KMS-11 (cell line): ENCODE measurements around the gene KLHDC7B.

Experiments
- H2AFZ ChIP-seq: fragments of 200-600 bp; sonication (generic); 2 replicates; pipeline ENCODE4 v1.6.1; 2016; ENCODE audit warnings: antibody characterized with exemption, mixed run types, low read depth
- H3K27ac ChIP-seq: fragments of 200-600 bp; sonication (generic); 2 replicates; pipeline ENCODE4 v1.6.1; 2016; ENCODE audit warnings: mild to moderate bottlenecking, mixed run types
- H3K27me3 ChIP-seq: fragments of 200-600 bp; sonication (generic); 2 replicates; pipeline ENCODE4 v1.6.1; 2017; ENCODE audit warnings: mild to moderate bottlenecking, low read depth, mixed run types, moderate library complexity; ENCODE audit not compliant: insufficient read depth
- H3K36me3 ChIP-seq: fragments of 200-600 bp; sonication (generic); 2 replicates; pipeline ENCODE4 v1.6.1; 2017; ENCODE audit warnings: mild to moderate bottlenecking, mixed run types; ENCODE audit not compliant: insufficient read depth
- H3K4me1 ChIP-seq: fragments of 200-600 bp; sonication (generic); 2 replicates; pipeline ENCODE4 v1.6.1; 2016; ENCODE audit warnings: mild to moderate bottlenecking, low read depth, mixed run types; ENCODE audit not compliant: poor library complexity, severe bottlenecking
- H3K4me2 ChIP-seq: fragments of 200-600 bp; sonication (generic); 2 replicates; pipeline ENCODE4 v1.7.0; 2016; ENCODE audit warnings: mild to moderate bottlenecking, mixed run types
- H3K4me3 ChIP-seq: fragments of 200-600 bp; sonication (generic); IDR thresholded peaks from 2 replicates; pipeline ENCODE4 v1.6.1; 2017; ENCODE audit warnings: low read depth, low read length, mixed read lengths; ENCODE audit not compliant: insufficient read depth
- H3K79me2 ChIP-seq: fragments of 200-600 bp; sonication (generic); 2 replicates; pipeline ENCODE4 v1.6.1; 2016; ENCODE audit warnings: low read depth, mixed run types; ENCODE audit not compliant: insufficient read depth
- H3K9ac ChIP-seq: fragments of 200-600 bp; sonication (generic); 2 replicates; pipeline ENCODE4 v1.6.1; 2016; ENCODE audit warnings: mild to moderate bottlenecking, mixed run types
- H4K20me1 ChIP-seq: fragments of 200-600 bp; sonication (generic); 2 replicates; pipeline ENCODE4 v1.6.1; 2016; ENCODE audit warnings: mild to moderate bottlenecking, mixed run types; ENCODE audit not compliant: insufficient read depth
- TF ChIP-seq, protein P1 (sequence below): fragments of 200-600 bp; sonication (generic); conservative IDR thresholded peaks from 2 replicates; pipeline ENCODE4 v1.6.1; 2017; ENCODE audit warnings: low read depth, mild to moderate bottlenecking, antibody characterized with exemption, low read length, moderate library complexity, mixed read lengths

Gene KLHDC7B

DNA sequence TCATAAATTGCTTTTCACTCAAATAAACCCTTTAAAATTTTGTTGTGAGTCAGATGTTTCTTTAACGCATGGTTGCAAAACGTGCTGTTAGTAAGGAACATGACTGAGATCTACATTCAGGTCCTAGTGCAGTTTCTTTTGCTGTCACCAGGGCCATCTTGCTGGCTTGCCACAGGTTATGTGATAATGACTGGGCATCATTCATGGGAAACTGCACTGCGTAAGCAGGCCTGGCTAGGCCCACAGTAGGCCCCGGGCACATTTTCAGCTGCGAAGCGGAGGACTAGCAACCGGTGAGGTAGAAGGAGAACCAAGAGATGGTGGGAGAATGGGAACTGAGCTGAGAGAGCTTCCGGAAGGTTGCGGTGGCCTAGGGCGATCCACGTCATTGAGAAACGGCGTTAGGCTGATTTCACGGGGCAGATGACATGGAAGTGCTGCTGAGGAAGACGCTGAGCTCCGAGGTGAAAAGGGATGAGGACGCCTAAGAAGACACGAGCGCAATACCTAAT, 3.2 kb upstream of the KLHDC7B start:
- Histone ChIP-seq H3K4me2 (no peak overlapping the region), H3K27me3 (no peaks in the 10 kb centered on the region), H3K4me1 (peaks cover 60% of the 10 kb centered on the region), H3K27ac (no peak overlapping the region), H2AFZ (no peak overlapping the region), H3K9ac (no peak overlapping the region), H3K79me2 (no peaks in the 10 kb centered on the region), H3K36me3 (no peaks in the 10 kb centered on the region), H4K20me1 (no peaks in the 10 kb centered on the region), H3K4me3 (no peak overlapping the region)
- TF ChIP-seq, protein P1, sequence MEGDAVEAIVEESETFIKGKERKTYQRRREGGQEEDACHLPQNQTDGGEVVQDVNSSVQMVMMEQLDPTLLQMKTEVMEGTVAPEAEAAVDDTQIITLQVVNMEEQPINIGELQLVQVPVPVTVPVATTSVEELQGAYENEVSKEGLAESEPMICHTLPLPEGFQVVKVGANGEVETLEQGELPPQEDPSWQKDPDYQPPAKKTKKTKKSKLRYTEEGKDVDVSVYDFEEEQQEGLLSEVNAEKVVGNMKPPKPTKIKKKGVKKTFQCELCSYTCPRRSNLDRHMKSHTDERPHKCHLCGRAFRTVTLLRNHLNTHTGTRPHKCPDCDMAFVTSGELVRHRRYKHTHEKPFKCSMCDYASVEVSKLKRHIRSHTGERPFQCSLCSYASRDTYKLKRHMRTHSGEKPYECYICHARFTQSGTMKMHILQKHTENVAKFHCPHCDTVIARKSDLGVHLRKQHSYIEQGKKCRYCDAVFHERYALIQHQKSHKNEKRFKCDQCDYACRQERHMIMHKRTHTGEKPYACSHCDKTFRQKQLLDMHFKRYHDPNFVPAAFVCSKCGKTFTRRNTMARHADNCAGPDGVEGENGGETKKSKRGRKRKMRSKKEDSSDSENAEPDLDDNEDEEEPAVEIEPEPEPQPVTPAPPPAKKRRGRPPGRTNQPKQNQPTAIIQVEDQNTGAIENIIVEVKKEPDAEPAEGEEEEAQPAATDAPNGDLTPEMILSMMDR: no peak

DNA sequence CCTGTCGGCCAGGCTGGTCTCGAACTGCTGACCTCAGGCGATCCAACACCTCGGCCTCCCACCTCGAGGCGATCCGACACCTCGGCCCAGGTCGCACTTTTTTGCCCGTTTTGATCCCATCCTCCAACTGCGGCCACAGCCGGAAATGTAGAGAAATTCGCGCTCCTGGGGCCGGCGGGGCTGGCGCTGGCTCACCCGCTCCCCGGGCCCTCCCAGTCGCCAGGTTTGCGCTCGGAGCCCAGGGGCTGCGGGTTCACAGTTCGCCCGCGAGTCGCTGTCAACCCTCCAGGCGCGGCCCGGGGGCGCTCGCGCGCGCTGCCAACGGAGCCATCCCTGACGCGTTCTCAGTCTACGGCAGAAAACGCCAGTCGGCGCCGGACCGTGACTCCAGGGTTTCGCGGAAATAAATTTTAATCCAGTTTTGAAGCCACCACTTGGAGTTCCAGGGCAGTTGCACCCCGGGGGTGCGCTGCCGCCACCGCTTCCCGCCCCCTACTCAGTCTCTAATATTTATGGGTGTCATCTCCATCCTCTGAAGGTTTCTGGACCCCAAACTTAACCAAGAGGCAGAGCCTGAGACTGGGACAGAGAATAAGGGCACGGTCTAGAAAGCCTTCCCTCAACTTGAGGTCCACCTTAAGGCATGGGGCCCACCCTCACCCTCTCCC, 1.5 kb upstream of the KLHDC7B start:
- H3K4me1 ChIP-seq: peaks cover 42% of the 10 kb centered on the region
- TF ChIP-seq, protein P1: no peak
- H3K27me3 ChIP-seq: no peaks in the 10 kb centered on the region
- H3K79me2 ChIP-seq: no peaks in the 10 kb centered on the region
- H3K27ac ChIP-seq: peak overlapping the region; percentile 24; the same call in 1 of the 2 replicates
- no peak overlapping the region for H2AFZ ChIP-seq
- no peak overlapping the region for H3K9ac ChIP-seq
- H4K20me1 ChIP-seq: no peaks in the 10 kb centered on the region
- H3K4me3 ChIP-seq: no peak overlapping the region
- H3K4me2 ChIP-seq: no peak overlapping the region
- no peaks in the 10 kb centered on the region for H3K36me3 ChIP-seq

DNA sequence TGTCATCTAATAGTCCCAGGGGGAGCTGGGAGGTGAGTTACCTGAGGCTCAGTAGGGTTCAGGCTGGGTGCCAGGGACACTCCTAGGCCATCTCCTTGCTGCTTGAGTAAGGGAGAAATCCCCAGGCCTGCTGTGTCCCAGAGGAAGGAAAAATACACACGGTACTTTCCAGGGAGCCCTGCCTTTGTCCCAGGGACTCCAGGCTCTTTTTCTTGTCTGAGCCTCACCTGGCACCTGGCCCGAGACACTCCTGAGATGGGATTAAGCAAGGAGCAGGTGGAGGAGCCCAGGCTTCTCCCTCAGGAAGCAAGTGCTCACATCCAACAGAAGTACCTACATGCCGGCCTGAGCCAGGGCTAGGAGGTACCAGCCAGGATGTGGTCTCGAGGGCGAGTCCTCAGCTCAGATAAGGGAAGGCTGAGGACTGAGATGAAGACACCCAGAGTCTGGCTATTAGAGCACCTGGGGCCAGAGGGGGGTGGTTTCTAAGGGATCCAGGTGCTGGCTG, 899 bp upstream of the KLHDC7B start:
- Histone ChIP-seq H3K79me2 (no peaks in the 10 kb centered on the region), H3K27ac (peak overlapping the region; percentile 24; the same call in 1 of the 2 replicates), H3K9ac (no peak overlapping the region), H3K4me1 (peaks cover 39% of the 10 kb centered on the region), H3K27me3 (no peaks in the 10 kb centered on the region), H2AFZ (no peak overlapping the region), H3K4me3 (no peak overlapping the region), H4K20me1 (no peaks in the 10 kb centered on the region), H3K4me2 (no peak overlapping the region), H3K36me3 (no peaks in the 10 kb centered on the region)
- TF ChIP-seq, protein P1: no peak

DNA sequence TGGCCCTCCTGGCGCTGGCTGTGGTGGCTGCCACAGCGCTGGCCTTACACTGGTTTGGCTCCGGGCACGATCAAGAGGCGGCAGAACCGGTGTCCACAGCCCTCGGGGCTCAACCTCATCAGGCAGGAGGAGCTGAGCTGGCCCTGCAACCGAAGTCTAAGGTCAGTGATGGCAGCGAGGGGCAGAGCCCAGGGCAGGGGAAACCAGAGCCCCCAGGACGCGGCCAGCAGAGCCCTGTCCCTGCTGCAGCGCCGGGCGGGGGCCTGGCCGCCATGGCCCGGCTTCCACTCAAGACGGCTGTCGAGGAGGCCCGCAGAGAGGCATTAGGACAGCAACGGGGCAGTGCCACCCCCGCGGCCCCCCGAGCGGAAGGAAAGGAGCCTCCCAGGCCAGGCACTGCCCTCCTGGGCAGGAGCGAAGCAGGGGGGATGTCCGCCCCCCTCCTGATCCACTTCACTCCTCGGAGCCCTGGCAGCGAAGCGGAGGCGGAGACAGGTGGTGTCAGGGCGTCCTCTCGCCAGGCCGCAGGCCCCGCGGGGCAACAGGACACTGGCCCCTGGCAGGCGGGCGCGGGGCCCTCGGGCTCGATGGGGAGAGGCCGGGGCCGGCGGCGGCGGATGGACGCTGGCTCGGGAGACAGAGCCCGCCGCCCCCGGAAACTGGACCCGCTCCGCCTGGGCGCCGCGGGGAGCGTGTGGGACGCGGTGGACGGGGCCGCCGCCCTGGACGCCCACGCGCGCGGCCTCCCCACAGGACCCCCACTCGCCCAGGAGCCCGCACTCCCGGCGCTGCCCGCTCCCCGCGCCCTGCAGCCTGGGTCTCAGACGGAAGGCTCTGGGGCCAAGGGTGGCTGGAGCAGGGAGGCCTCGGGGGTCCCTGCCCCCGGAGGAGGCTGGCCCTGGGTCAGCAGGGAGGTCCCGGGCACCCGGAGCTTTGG, 895 bp downstream of the KLHDC7B start:
- TF ChIP-seq, protein P1: no peak
- H4K20me1 ChIP-seq: no peaks in the 10 kb centered on the region
- no peaks in the 10 kb centered on the region for H3K27me3 ChIP-seq
- no peaks in the 10 kb centered on the region for H3K79me2 ChIP-seq
- no peak overlapping the region for H2AFZ ChIP-seq
- H3K9ac ChIP-seq: no peak overlapping the region
- no peak overlapping the region for H3K27ac ChIP-seq
- no peak overlapping the region for H3K4me3 ChIP-seq
- H3K4me1 ChIP-seq: peaks cover 22% of the 10 kb centered on the region
- H3K4me2 ChIP-seq: no peak overlapping the region
- H3K36me3 ChIP-seq: no peaks in the 10 kb centered on the region
